Naive thymus-derived CD4-positive, alpha-beta T cell (primary cell): ENCODE measurements around the gene MYH15. TPM values are rescaled to one million over a fixed set of nuclear protein-coding genes. Genes with fewer than 3 reads are reported as not detected.
A peak's percentile ranks its signal among the peaks of the same experiment; 100 is the strongest.
"Not testable (repeated sequence)": the region's sequence is repeated elsewhere in the genome, so short reads cannot be mapped to it uniquely, and the experiment has no call there.

Experiments used
- ATAC-seq: fragments of 150-1000 bp; cut with Tn5 transposase; 2 replicates; pipeline ENCODE4 v1.10.0; 2021; ENCODE audit warnings: mild to moderate bottlenecking, moderate library complexity
- CTCF ChIA-PET: fragments of 350-600 bp; sonication (Branson Sonifier 250); formaldehyde crosslinking; loops from one replicate; lab custom pipeline; 2021; ENCODE audit warnings: antibody characterized with exemption; lab: Charles Lee
- POLR2A ChIA-PET: fragments of 350-600 bp; sonication (Branson Sonifier 250); formaldehyde crosslinking; loops from one replicate; lab custom pipeline; 2021; ENCODE audit warnings: antibody characterized with exemption, inconsistent platforms; lab: Charles Lee
- DNase-seq, 9 donors: peaks; one replicate each; pipeline versions ENCODE4 v3.0.0 to v3.0.0-alpha.2; 2020 to 2022; ENCODE audit warnings: mixed read lengths in 1 of 9
- H3K27ac ChIP-seq: one replicate; pipeline ENCODE4 v1.7.0; 2013; ENCODE audit warnings: mild to moderate bottlenecking, low read depth, low read length, moderate library complexity
- H3K27me3 ChIP-seq, 2 donors: one replicate each; pipeline ENCODE4 v1.7.0; 2013; ENCODE audit warnings: low read length in 2 of 2, mild to moderate bottlenecking in 2 of 2, moderate library complexity in 2 of 2; ENCODE audit not compliant: control insufficient read depth in 2 of 2, insufficient read depth in 2 of 2
- H3K36me3 ChIP-seq, 3 experiments: 1 replicate in 2 of 3; 2 replicates in 1 of 3; pipeline ENCODE4 v1.7.0; 2013; ENCODE audit warnings: low read length in 3 of 3, mild to moderate bottlenecking in 3 of 3, moderate library complexity in 1 of 3; ENCODE audit not compliant: insufficient read depth in 3 of 3, control insufficient read depth in 2 of 3
- H3K4me1 ChIP-seq, 2 donors: one replicate each; pipeline ENCODE4 v1.7.0; 2013; ENCODE audit warnings: low read length in 2 of 2, mild to moderate bottlenecking in 2 of 2, moderate library complexity in 1 of 2; ENCODE audit not compliant: control insufficient read depth in 2 of 2, insufficient read depth in 2 of 2
- H3K4me3 ChIP-seq: 2 replicates; pipeline ENCODE4 v1.7.0; 2013; ENCODE audit warnings: mild to moderate bottlenecking, low read length
- H3K9me3 ChIP-seq, 3 experiments: 1 replicate in 2 of 3; 2 replicates in 1 of 3; pipeline ENCODE4 v1.7.0; 2013; ENCODE audit warnings: low read length in 3 of 3; ENCODE audit not compliant: control insufficient read depth in 2 of 3
- H3K27ac Mint-ChIP-seq, 9 donors: one replicate each; pipeline ENCODE4 v1.8.0; 2020 to 2022; ENCODE audit warnings: mixed read lengths in 9 of 9, mild to moderate bottlenecking in 8 of 9, moderate library complexity in 5 of 9, inconsistent platforms in 2 of 9
- H3K27me3 Mint-ChIP-seq, 5 donors: one replicate each; pipeline ENCODE4 v1.8.0; 2021 to 2022; ENCODE audit warnings: mixed read lengths in 5 of 5, mild to moderate bottlenecking in 1 of 5
- H3K36me3 Mint-ChIP-seq, 5 donors: one replicate each; pipeline ENCODE4 v1.8.0; 2020 to 2022; ENCODE audit warnings: mixed read lengths in 5 of 5, mild to moderate bottlenecking in 3 of 5, inconsistent platforms in 1 of 5
- H3K4me1 Mint-ChIP-seq, 7 donors: one replicate each; pipeline ENCODE4 v1.8.0; 2020 to 2022; ENCODE audit warnings: mixed read lengths in 7 of 7, mild to moderate bottlenecking in 3 of 7, inconsistent platforms in 1 of 7
- H3K4me3 Mint-ChIP-seq, 10 donors: one replicate each; pipeline ENCODE4 v1.8.0; 2020 to 2022; ENCODE audit warnings: mild to moderate bottlenecking in 10 of 10, mixed read lengths in 10 of 10, moderate library complexity in 6 of 10, inconsistent platforms in 2 of 10
- H3K9me3 Mint-ChIP-seq, 11 donors: one replicate each; pipeline ENCODE4 v1.8.0; 2020 to 2022; ENCODE audit warnings: mixed read lengths in 11 of 11, mild to moderate bottlenecking in 4 of 11, inconsistent platforms in 1 of 11, moderate library complexity in 1 of 11
- intact Hi-C, 2 donors: fragments of 100-400 bp; cut with micrococcal nuclease; formaldehyde crosslinking; loops; one replicate each; pipeline ENCODE4 v1.15.1; 2023
- polyA plus RNA-seq, 2 donors: library from polyadenylated mRNA; unstranded; fragments of 300-500 nt; fragmentation: Illumina TruSeq; gene quantifications; one replicate each; pipeline ENCODE4 v1.2.3, GENCODE V29; 2021
- total RNA-seq, 6 experiments: library from RNA in 5 of 6; stranded (reverse) in 5 of 6; gene quantifications; 1 replicate in 5 of 6; 2 replicates in 1 of 6; pipeline ENCODE4 v1.2.3 and lab custom pipeline; 2021 to 2026

Gene MYH15
- total and polyA plus RNA-seq, 7 experiments from 2014 or later = 0.05 to 0.29 (median 0.10) TPM; not detected in 3

DNA sequence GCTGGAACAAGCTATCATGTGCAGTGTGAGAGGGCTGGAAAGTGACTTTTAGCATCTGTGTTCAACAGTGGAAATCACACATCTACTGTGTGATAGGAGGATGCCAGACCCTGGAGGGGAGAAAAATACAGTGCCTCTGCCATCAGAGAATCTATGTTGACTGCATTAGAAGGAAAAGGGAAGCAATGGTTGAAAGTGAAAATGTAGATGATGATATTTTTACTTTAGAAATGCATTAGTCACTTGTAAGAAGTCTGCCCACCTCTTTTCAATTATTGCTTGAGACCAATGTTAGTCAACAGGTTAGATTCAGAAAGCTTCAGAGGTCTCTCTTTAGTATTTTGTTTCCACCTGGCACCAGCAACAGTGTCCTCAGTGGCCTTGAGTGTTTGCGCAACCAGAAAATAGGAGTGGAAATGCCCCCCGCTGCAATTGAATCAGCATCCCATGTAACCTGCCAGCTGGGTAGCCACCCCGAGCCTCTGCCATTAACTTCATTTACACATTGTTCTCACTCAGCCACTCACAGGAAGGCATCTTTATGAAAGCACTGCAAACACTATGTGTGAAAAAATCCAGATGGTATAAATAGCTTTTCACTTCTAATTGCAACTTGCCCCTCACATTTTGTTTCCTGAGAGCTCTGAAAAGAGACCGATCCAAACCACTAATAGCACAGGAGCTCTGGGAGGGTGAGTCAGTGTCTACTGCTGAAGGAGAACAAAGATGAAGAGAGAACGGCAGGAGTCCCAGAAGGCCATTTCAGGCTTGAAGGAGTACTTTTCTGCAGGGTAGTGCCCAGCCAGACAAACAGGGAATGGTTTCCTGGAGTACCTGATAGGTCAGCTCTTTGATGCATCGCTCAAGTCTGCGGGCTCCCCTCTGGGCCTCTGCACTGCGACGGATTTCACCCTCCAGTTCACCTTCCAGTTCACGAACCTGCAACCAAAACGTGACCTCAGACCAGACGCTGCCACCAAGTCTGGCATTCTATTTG, 122.0 kb downstream of the MYH15 start:
- Histone ChIP-seq H3K4me3 (no peak overlapping the region), H3K27me3 (no peaks in the 10 kb centered on the region), H3K4me1 (no peaks in the 10 kb centered on the region), H3K27ac (no peak overlapping the region), H3K9me3 (no peaks in the 10 kb centered on the region), H3K36me3 (no peaks in the 10 kb centered on the region)
- Mint-ChIP-seq H3K4me3 (no peak overlapping the region), H3K27me3 (peaks cover 0 to 13% (median 0%) of the 10 kb centered on the region in 5 donors), H3K9me3 (peaks cover 0 to 5% (median 0%) of the 10 kb centered on the region in 11 donors), H3K4me1 (peaks cover 0 to 18% (median 0%) of the 10 kb centered on the region in 7 donors), H3K36me3 (peaks cover 0 to 9% (median 0%) of the 10 kb centered on the region in 5 donors), H3K27ac (no peak overlapping the region)
- CTCF ChIA-PET = no interaction called here
- ATAC-seq (no peak), DNase-seq (peak in 1 of 9 donors; percentile 24)
- POLR2A ChIA-PET = no interaction called here
- intact Hi-C loops = no loop called here

DNA sequence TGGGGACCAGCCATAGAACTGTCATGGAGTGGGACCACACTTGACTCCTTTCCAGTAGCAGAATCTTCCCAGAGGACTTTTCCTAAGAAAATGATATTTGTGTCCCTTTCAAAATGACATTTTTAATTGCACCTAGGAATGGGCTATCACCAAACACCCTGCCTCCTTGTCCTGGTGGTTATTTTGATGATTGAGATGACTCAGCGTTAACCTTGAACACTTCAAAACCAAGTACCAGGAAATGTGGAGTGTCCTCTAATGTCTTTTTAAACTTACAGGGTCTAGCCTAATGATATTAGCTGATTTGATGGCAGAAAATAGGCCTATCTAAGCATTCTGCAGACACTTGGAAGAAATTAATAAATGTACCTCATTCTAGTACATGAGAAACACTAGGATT, 123.3 kb downstream of the MYH15 start:
- Histone ChIP-seq H3K27me3 (no peaks in the 10 kb centered on the region), H3K4me1 (no peaks in the 10 kb centered on the region), H3K4me3 (no peak overlapping the region), H3K27ac (no peak overlapping the region), H3K9me3 (no peaks in the 10 kb centered on the region), H3K36me3 (no peaks in the 10 kb centered on the region)
- peaks cover 0 to 18% (median 0%) of the 10 kb centered on the region in 7 donors for H3K4me1 Mint-ChIP-seq
- peaks cover 0 to 9% (median 0%) of the 10 kb centered on the region in 5 donors for H3K36me3 Mint-ChIP-seq
- peaks cover 0 to 5% (median 0%) of the 10 kb centered on the region in 11 donors for H3K9me3 Mint-ChIP-seq
- POLR2A ChIA-PET = no interaction called here
- CTCF ChIA-PET = no interaction called here
- intact Hi-C loops = no loop called here
- H3K27ac Mint-ChIP-seq = no peak overlapping the region
- peaks cover 0 to 13% (median 0%) of the 10 kb centered on the region in 5 donors for H3K27me3 Mint-ChIP-seq
- no peak for DNase-seq
- no peak for ATAC-seq
- no peak overlapping the region for H3K4me3 Mint-ChIP-seq

GRCh38 chr3:108383306-108383705, 127.1 kb downstream of the MYH15 start:
- ATAC-seq (no peak), DNase-seq (no peak)
- CTCF ChIA-PET = no interaction called here
- Mint-ChIP-seq H3K36me3 (peaks cover 0 to 5% (median 0%) of the 10 kb centered on the region in 5 donors), H3K4me1 (peaks cover 0 to 12% (median 0%) of the 10 kb centered on the region in 7 donors), H3K9me3 (peaks cover 0 to 5% (median 0%) of the 10 kb centered on the region in 11 donors), H3K27me3 (peaks cover 0 to 3% (median 0%) of the 10 kb centered on the region in 5 donors), H3K27ac (no peak overlapping the region), H3K4me3 (no peak overlapping the region)
- intact Hi-C loops = no loop called here
- no peaks in the 10 kb centered on the region for H3K27me3 ChIP-seq
- H3K27ac ChIP-seq = no peak overlapping the region
- H3K4me3 ChIP-seq = no peak overlapping the region
- H3K9me3 ChIP-seq = no peaks in the 10 kb centered on the region
- no peaks in the 10 kb centered on the region for H3K4me1 ChIP-seq
- POLR2A ChIA-PET = no interaction called here
- H3K36me3 ChIP-seq = no peaks in the 10 kb centered on the region

- intact Hi-C loops = no loop called here
- no peak overlapping the region for H3K4me3 Mint-ChIP-seq
- no peak overlapping the region for H3K27ac ChIP-seq
- ATAC-seq = no peak
- H3K4me1 Mint-ChIP-seq = peaks cover 0 to 2% (median 0%) of the 10 kb centered on the region in 7 donors
- DNase-seq = no peak
- ChIA-PET POLR2A (no interaction called here), CTCF (no interaction called here)
- peaks cover 0 to 3% (median 0%) of the 10 kb centered on the region in 5 donors for H3K27me3 Mint-ChIP-seq
- no peaks in the 10 kb centered on the region for H3K4me1 ChIP-seq
- H3K4me3 ChIP-seq = no peak overlapping the region
- H3K36me3 ChIP-seq = no peaks in the 10 kb centered on the region
- no peak overlapping the region for H3K27ac Mint-ChIP-seq
- no peaks in the 10 kb centered on the region for H3K27me3 ChIP-seq
- peaks cover 0 to 3% (median 0%) of the 10 kb centered on the region in 11 donors for H3K9me3 Mint-ChIP-seq
- peaks cover 0 to 14% (median 0%) of the 10 kb centered on the region in 5 donors for H3K36me3 Mint-ChIP-seq
- no peaks in the 10 kb centered on the region for H3K9me3 ChIP-seq
Measured at GRCh38 chr3:108381529-108382140, 128.8 kb downstream of the MYH15 start.

GRCh38 chr3:108380128-108380795, 130.1 kb downstream of the MYH15 start:
- Histone ChIP-seq H3K4me3 (no peak overlapping the region), H3K36me3 (no peaks in the 10 kb centered on the region), H3K27me3 (no peaks in the 10 kb centered on the region), H3K27ac (no peak overlapping the region), H3K4me1 (no peaks in the 10 kb centered on the region), H3K9me3 (no peaks in the 10 kb centered on the region)
- H3K27ac Mint-ChIP-seq = no peak overlapping the region
- no peaks in the 10 kb centered on the region for H3K4me1 Mint-ChIP-seq
- peaks cover 0 to 2% (median 0%) of the 10 kb centered on the region in 5 donors for H3K27me3 Mint-ChIP-seq
- H3K4me3 Mint-ChIP-seq = no peak overlapping the region
- POLR2A ChIA-PET = no interaction called here
- peaks cover 0 to 16% (median 0%) of the 10 kb centered on the region in 5 donors for H3K36me3 Mint-ChIP-seq
- no peak for ATAC-seq
- peaks cover 0 to 3% (median 0%) of the 10 kb centered on the region in 11 donors for H3K9me3 Mint-ChIP-seq
- intact Hi-C loops = no loop called here
- CTCF ChIA-PET = interaction anchor here (0.7 kb wide), 1 partner anchor 24 kb away, joined by 3 read pairs; no protein-coding TSS in a partner anchor
- DNase-seq = no peak

- H3K9me3 Mint-ChIP-seq, H3K27ac Mint-ChIP-seq, H3K36me3 ChIP-seq, ATAC-seq, H3K4me1 ChIP-seq, H3K4me3 Mint-ChIP-seq, DNase-seq, H3K9me3 ChIP-seq, H3K27me3 ChIP-seq, H3K27ac ChIP-seq, H3K27me3 Mint-ChIP-seq, intact Hi-C loops, H3K4me1 Mint-ChIP-seq, H3K4me3 ChIP-seq, POLR2A ChIA-PET: not testable (repeated sequence)
- H3K36me3 Mint-ChIP-seq = peaks cover 0 to 16% (median 0%) of the 10 kb centered on the region in 5 donors
- CTCF ChIA-PET = interaction anchor here (0.6 kb wide), 1 partner anchor 1143 kb away, joined by 3 read pairs; no protein-coding TSS in a partner anchor
Measured at GRCh38 chr3:108378952-108379342, 131.4 kb downstream of the MYH15 start.
